Frontal cortex (tissue), 4 donors: Measurements from ENCODE around the gene HCLS1. TPM values are rescaled to one million over a fixed set of nuclear protein-coding genes. Genes with fewer than 3 reads are reported as not detected.
"Not testable (repeated sequence)": the region's sequence is repeated elsewhere in the genome, so short reads cannot be mapped to it uniquely, and the experiment has no call there.

Source experiments
- DNase-seq, 2 donors: peaks; one replicate each; pipeline ENCODE4 v3.0.0; 2012; ENCODE audit warnings: low spot score in 2 of 2
- FAIRE-seq: peaks from 2 replicates; lab custom pipeline; 2012; peaks lifted over from hg19 to GRCh38; lab: Jason Lieb, UNC
- small RNA-seq: library from RNA; depleted of rRNA; stranded (forward); fragments of <200 nt; gene quantifications from one replicate; pipeline ENCODE3, GENCODE V24; 2014
- total RNA-seq: library from RNA; depleted of rRNA; stranded (reverse); fragments of >200 nt; gene quantifications from one replicate; pipeline ENCODE4 v1.2.3, GENCODE V29; 2014
- donor health status: control.
- donor health status: control.
- donor health status: control.

HCLS1 gene
- total RNA-seq, 1 donor from 2014 or later = 0.82 TPM

DNA sequence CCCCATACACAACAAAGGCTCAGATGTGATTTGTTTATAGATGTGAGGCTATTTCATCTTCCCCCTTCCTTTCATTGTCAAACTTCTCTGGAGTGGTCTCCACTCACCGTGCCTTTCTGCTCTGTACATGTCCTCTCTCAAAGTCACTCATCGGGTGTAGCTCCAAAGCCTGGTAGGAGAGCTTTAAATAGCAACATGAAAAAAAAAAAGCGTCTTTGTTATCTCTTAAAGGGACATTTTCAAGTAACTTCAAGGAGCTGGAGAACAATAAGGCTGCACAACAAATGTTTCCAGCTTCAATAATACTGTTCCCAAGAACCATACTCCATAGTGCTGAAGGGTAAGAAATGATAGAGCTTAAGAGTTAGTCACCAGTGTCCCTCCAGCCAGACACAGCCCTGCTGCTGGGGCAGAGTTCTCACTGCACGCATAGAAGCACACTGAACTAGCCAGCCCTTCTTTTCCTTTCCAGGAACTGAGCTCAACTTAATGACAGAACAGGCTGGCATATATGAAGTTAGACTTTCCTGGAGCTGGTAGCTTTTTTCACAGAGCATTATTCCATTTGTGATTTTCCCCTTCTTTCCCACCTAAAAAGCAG lies 59.4 kb downstream of the HCLS1 start:
- DNase-seq (no peak), FAIRE-seq (no peak)

DNA sequence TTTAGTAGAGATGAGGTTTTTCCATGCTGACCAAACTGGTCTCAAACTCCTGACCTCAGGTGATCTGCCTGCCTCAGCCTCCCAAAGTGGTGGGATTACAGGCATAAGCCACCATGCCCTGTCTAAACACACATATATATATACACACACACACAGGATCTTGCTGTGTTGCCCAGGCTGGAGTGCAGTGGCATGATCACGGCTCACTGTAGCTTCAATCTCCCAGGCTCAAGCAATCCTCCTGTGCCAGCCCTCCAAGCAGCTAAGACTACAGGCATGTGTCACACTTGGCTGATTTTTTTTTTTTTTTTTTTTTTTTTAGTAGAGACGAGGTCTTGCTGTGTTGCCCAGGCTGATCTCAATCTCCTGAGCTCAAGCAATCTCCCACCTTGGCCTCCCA lies 60.8 kb downstream of the HCLS1 start:
- not testable (repeated sequence) for FAIRE-seq, DNase-seq

DNA sequence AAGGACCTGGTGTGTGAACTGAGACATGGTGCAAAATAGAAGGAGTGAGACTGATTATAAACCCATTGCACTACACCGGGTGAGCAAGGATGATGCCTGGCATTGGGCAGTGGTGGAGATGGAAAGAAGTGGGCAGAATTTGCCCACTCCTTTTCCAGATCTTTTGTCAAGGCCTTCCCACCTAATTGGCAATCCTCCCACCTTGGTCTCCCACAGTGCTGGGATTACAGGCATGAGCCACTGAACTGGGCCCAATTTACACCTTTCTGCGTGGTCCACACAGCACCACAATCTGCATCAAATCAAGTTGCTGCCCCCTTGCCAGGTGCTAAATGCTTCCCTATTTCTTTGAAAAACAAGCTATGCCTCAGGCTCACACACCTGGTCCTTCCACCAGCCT lies 62.1 kb downstream of the HCLS1 start:
- DNase-seq = no peak
- no peak for FAIRE-seq

DNA sequence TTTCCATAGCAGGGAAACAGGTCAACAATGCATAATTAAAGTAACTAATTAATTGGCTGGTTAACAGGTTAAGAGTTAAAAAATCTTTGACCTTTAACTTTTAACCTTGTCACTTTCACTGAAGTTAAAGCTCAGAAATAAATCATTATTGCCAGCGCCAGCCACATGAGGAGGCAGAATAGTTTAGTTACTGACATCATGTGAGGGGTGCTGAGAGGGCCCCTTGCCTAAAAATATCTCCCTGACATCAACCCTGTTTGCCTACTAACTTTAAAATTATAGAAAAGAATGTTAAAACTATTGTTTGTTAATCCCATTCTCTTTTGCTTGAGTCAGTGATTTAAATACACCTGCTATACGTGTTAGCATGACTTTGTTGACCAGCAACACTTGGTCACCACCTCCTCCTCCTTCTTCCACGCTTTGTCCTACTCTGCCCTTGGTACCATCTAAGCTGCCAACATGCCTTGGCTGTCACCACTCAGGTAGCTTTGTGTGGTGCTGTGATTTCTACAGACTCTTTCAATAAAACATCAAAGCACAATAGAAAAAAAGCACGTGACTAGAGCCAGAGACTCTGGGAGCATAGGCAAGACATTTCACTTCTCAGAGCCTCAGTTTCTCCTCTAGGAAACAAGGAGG lies 64.8 kb downstream of the HCLS1 start:
- FAIRE-seq = no peak

DNA sequence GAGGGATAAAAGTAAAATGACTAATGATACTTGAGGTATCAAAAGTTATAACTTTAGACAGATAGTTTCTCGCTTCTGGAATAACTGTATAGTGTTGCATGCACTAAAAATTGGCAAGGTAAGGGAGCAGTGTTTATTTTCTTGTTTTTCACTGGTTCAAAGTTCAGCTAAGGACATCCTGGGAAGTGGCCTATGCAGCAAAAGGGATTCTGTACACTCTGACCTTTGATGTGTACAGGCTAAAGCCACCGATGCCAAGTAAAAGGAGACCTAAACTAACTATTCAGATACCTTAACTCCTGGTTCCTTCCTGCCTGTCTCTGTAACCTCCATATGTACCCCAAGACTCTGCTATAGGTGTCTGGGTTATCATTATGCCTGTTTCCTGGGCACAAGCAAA lies 65.9 kb downstream of the HCLS1 start:
- FAIRE-seq (no peak), DNase-seq (no peak)

More for the DNA sequence above, 64.8 kb downstream of the HCLS1 start:
- no peak for DNase-seq

DNA sequence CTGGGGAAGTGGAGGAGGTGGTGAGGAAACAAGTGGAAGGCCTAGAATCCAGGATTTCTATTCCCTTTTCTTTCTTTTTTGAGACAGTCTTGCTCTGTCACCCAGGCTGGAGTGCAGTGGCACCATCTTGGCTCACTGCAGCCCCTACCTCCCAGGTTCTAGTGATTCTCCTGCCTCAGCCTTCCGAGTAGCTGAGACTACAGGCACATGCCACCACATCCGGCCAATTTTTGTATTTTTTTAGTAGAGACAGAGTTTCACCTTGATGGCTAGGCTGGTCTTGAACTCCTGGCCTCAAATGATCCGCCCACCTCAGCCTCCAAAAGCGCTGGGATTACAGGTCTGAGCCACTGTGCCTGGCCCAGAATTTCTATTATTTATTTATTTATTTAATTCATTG lies 66.9 kb downstream of the HCLS1 start:
- DNase-seq, FAIRE-seq: not testable (repeated sequence)

DNA sequence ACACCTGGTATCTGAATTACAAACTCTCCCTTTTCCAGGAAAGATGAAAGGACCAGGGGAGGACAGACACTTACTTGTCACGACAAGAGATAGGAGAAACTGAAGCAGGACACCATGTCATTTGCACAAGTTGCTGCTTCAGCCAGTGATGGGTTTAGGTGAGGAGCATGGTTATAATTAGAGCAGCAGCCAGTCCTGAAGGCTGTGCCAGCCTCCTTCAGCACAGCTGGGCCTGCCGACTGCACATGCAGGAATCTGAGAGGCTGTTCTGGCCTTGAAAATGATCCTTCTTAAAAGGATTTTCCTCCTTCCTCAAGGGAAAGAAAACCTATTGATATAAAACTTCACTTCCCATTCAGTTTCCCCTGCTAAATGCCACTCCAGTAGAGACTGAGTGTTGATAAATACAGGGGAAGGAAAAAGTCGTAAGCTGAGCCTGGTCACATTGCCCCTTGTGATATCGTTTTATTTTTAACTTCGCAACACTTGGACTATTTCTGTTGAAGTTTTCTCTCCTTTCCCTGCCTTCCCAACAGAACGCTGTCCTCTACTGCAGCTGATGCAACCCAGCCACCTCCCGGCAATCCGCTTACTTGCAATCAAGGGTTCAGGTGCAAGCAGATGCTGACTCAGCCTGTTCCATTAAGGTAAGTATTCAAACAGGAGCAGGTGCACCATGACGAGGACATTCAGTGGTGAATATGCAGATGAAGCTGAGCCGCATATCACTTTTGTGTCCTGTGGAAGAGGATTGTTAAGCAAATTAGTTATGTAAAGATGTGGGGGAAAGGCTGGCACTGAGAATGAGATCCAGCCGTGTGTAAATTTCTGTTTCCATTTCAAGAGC lies 67.6 kb downstream of the HCLS1 start, which contains the start of gene FBXO40:
Gene FBXO40, plus strand, starts transcription at position 524 of the 847 bp plus-strand sequence. CDS start 27,197 bp downstream, outside the sequence.
- no peak for DNase-seq
- no peak for FAIRE-seq

DNA sequence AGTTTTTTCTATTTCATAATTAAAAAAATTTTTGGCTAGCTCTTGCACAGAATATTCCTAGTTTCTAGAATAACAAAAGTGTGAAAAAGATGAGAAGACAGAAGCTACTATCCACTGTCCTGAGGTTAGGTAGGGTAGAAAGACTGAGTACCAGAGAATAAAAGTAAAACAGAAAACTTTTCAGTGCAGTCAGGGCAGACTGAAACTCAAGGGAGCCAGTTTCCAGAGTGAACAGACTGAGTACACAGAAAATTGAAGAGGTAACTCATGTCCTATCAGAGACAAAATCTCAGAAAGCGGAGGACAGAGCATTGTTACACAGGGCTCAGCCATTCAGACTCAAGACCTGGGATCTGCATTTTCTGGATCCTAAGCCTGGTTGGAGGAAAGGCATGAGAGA lies 76.3 kb downstream of the HCLS1 start:
- no peak for FAIRE-seq
- no peak for DNase-seq

DNA sequence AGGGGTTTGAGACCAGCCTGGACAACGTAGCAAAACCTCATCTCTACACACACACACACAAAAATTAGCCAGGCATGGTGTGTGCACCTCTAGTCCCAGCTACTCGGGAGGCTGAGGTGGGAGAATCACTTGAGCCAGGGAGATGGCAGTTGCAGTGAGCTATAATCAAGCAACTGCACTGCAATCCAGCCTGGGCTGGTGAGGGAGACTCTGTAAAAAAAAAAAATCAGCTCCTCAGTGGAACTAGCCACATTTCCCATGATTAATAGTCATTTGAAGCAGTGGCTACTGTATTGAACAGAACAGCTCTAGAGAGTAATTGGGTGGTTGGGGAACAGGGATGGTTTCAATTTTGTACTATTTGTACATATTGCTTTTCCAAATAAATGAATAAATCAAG lies 79.0 kb downstream of the HCLS1 start:
- DNase-seq = no peak
- FAIRE-seq = no peak

Small RNAs within 50 kb of the gene (small RNA-seq; reads per million reads assigned to genes)
- gene RNU4-62P = not detected

Other genes starting within 250 kb of the HCLS1 start
- gene POLQ, start 114.9 kb downstream of the HCLS1 start, total RNA-seq = 1.2 TPM
- not detected for gene ARGFX, start 93.0 kb downstream of the HCLS1 start, total RNA-seq
- not detected for gene FBXO40, start 67.5 kb downstream of the HCLS1 start, total RNA-seq
- gene GOLGB1, start 88.8 kb upstream of the HCLS1 start, total RNA-seq = 42.4 TPM
- gene IQCB1, start 174.2 kb upstream of the HCLS1 start, total RNA-seq = 27.7 TPM
- 5.3 TPM for gene EAF2, start 174.3 kb upstream of the HCLS1 start, total RNA-seq
- gene SLC15A2, start 233.5 kb upstream of the HCLS1 start, total RNA-seq = 7.7 TPM